Fibroblast of the aortic adventitia (primary cell): ENCODE measurements around the gene ZBTB20. TPM values are rescaled to one million over a fixed set of nuclear protein-coding genes. Genes with fewer than 3 reads are reported as not detected.

Experiments
- DNase-seq: peaks from one replicate; pipeline ENCODE4 v3.0.0-alpha.2; 2010; ENCODE audit warnings: low read depth
- H3K4me3 ChIP-seq: 2 replicates; pipeline ENCODE4 v1.5.1; 2011; ENCODE audit warnings: low read depth, mild to moderate bottlenecking, control low read depth, low read length, moderate library complexity
- CTCF ChIP-seq: IDR thresholded peaks from 2 replicates; pipeline ENCODE4 v1.5.1; 2011; ENCODE audit warnings: mild to moderate bottlenecking, low read length, control low read depth, inconsistent platforms; ENCODE audit not compliant: insufficient read depth
- total RNA-seq: library from RNA; depleted of rRNA; stranded (reverse); fragments of >200 nt; gene quantifications from 2 replicates; pipeline ENCODE4 v1.2.3, GENCODE V29; 2012; ENCODE audit warnings: low replicate concordance

The ZBTB20 gene
- total RNA-seq, 1 donor: 47.2 TPM

- DNase-seq: no peak
- no peak for TF ChIP-seq CTCF
- H3K4me3 ChIP-seq: no peak overlapping the region
These were observed 691.7 kb downstream of the ZBTB20 start for GRCh38 chr3:114455432-114455831.

- peak; percentile 56 for DNase-seq
- peak overlapping the region; percentile 59 for H3K4me3 ChIP-seq
- TF ChIP-seq CTCF: no peak
These were observed 692.4 kb downstream of the ZBTB20 start for GRCh38 chr3:114454551-114455251.

- no peak for TF ChIP-seq CTCF
- no peak overlapping the region for H3K4me3 ChIP-seq
- DNase-seq: no peak
These were observed 693.7 kb downstream of the ZBTB20 start for GRCh38 chr3:114453361-114453780.

- no peak overlapping the region for H3K4me3 ChIP-seq
These were observed 694.2 kb downstream of the ZBTB20 start for GRCh38 chr3:114452937-114453336.

GRCh38 chr3:114452256-114452655, 694.8 kb downstream of the ZBTB20 start:
- no peak overlapping the region for H3K4me3 ChIP-seq

More at GRCh38 chr3:114452937-114453336, 694.2 kb downstream of the ZBTB20 start:
- TF ChIP-seq CTCF: no peak
- DNase-seq: no peak

GRCh38 chr3:114451561-114452018, 695.5 kb downstream of the ZBTB20 start:
- peak; percentile 66 for DNase-seq
- TF ChIP-seq CTCF: no peak
- peak overlapping the region; percentile 40 for H3K4me3 ChIP-seq

More at GRCh38 chr3:114452256-114452655, 694.8 kb downstream of the ZBTB20 start:
- TF ChIP-seq CTCF: no peak
- DNase-seq: peak; percentile 19

- no peak for TF ChIP-seq CTCF
- DNase-seq: peak; percentile 49
- peak overlapping the region; percentile 29 for H3K4me3 ChIP-seq
These were observed 696.0 kb downstream of the ZBTB20 start for GRCh38 chr3:114451051-114451451.
